GM19099 (cell line): ENCODE results near the gene MXRA5.

ENCODE experiments used
- POLR2A ChIP-seq: IDR thresholded peaks from 3 replicates; pipeline ENCODE4 v1.6.1; 2011; ENCODE audit warnings: low read depth; ENCODE audit not compliant: insufficient read length; ENCODE audit errors: extremely low read depth

MXRA5 gene

GRCh38 chrX:3340016-3340415 is 6.4 kb downstream of the MXRA5 start:
- no peak for TF ChIP-seq POLR2A

- no peak for TF ChIP-seq POLR2A
These were observed 19.8 kb downstream of the MXRA5 start for GRCh38 chrX:3326681-3327080.

- TF ChIP-seq POLR2A, result no peak
These were observed 25.9 kb downstream of the MXRA5 start for GRCh38 chrX:3320471-3321046.

GRCh38 chrX:3317191-3317718 is 29.2 kb downstream of the MXRA5 start:
- TF ChIP-seq POLR2A, result no peak

- TF ChIP-seq POLR2A, result no peak
These were observed 34.3 kb downstream of the MXRA5 start for GRCh38 chrX:3312109-3312508.

GRCh38 chrX:3307881-3308280 is 38.6 kb downstream of the MXRA5 start:
- TF ChIP-seq POLR2A, result no peak

- TF ChIP-seq POLR2A, result no peak
These were observed 46.8 kb downstream of the MXRA5 start for GRCh38 chrX:3299636-3300035.

- no peak for TF ChIP-seq POLR2A
These were observed 50.7 kb downstream of the MXRA5 start for GRCh38 chrX:3295731-3296130.

GRCh38 chrX:3293251-3293650 is 53.2 kb downstream of the MXRA5 start:
- no peak for TF ChIP-seq POLR2A

- TF ChIP-seq POLR2A, result no peak
These were observed 55.9 kb downstream of the MXRA5 start for GRCh38 chrX:3290561-3290960.

- no peak for TF ChIP-seq POLR2A
These were observed 60.1 kb downstream of the MXRA5 start for GRCh38 chrX:3286196-3286945.

GRCh38 chrX:3280706-3281105 is 65.7 kb downstream of the MXRA5 start:
- no peak for TF ChIP-seq POLR2A

- TF ChIP-seq POLR2A, result no peak
These were observed 74.6 kb downstream of the MXRA5 start for GRCh38 chrX:3271834-3272186.

- TF ChIP-seq POLR2A, result no peak
These were observed 75.1 kb downstream of the MXRA5 start for GRCh38 chrX:3271183-3271833.

- TF ChIP-seq POLR2A, result no peak
These were observed 77.6 kb downstream of the MXRA5 start for GRCh38 chrX:3268829-3269228.

- TF ChIP-seq POLR2A, result no peak
These were observed 82.7 kb downstream of the MXRA5 start for GRCh38 chrX:3263681-3264126.
